Glutamatergic neuron (in vitro differentiated cells): ENCODE measurements around the gene MED9. TPM values are rescaled to one million over a fixed set of nuclear protein-coding genes. Genes with fewer than 3 reads are reported as not detected.

ENCODE experiments used
- DNase-seq: peaks from one replicate; pipeline ENCODE4 v3.0.0; 2022
- H3K27ac Mint-ChIP-seq: one replicate; pipeline ENCODE4 v1.8.0; 2020; ENCODE audit warnings: mild to moderate bottlenecking, mixed read lengths, inconsistent platforms; ENCODE audit not compliant: unreplicated experiment
- H3K27me3 Mint-ChIP-seq: one replicate; pipeline ENCODE4 v1.8.0; 2020; ENCODE audit warnings: mild to moderate bottlenecking, moderate library complexity, mixed read lengths, inconsistent platforms; ENCODE audit not compliant: unreplicated experiment
- H3K36me3 Mint-ChIP-seq: one replicate; pipeline ENCODE4 v1.8.0; 2020; ENCODE audit warnings: mild to moderate bottlenecking, mixed read lengths, inconsistent platforms; ENCODE audit not compliant: unreplicated experiment
- H3K4me1 Mint-ChIP-seq: one replicate; pipeline ENCODE4 v1.8.0; 2020; ENCODE audit warnings: mild to moderate bottlenecking, low read depth, mixed read lengths, inconsistent platforms; ENCODE audit not compliant: unreplicated experiment
- H3K4me3 Mint-ChIP-seq: one replicate; pipeline ENCODE4 v1.8.0; 2020; ENCODE audit warnings: mild to moderate bottlenecking, mixed read lengths, inconsistent platforms; ENCODE audit not compliant: unreplicated experiment
- H3K9me3 Mint-ChIP-seq: one replicate; pipeline ENCODE4 v1.8.0; 2020; ENCODE audit warnings: mild to moderate bottlenecking, moderate library complexity, mixed read lengths, inconsistent platforms; ENCODE audit not compliant: unreplicated experiment
- CTCF ChIP-seq: fragments of 200-600 bp; sonication (generic); IDR thresholded peaks from one replicate; pipeline ENCODE4 v1.5.0; 2021; ENCODE audit not compliant: partially characterized antibody, unreplicated experiment
- total RNA-seq: library from RNA; stranded (reverse); fragmentation: NEBNext Ultra II Directional; extraction: Animal tissue kit (Norgen Biotek cat#: 25700); gene quantifications from one replicate; pipeline ENCODE4 v1.2.1, GENCODE V29; 2021; ENCODE audit not compliant: unreplicated experiment

Gene MED9
- total RNA-seq, 1 donor from 2014 or later = 23.2 TPM

DNA sequence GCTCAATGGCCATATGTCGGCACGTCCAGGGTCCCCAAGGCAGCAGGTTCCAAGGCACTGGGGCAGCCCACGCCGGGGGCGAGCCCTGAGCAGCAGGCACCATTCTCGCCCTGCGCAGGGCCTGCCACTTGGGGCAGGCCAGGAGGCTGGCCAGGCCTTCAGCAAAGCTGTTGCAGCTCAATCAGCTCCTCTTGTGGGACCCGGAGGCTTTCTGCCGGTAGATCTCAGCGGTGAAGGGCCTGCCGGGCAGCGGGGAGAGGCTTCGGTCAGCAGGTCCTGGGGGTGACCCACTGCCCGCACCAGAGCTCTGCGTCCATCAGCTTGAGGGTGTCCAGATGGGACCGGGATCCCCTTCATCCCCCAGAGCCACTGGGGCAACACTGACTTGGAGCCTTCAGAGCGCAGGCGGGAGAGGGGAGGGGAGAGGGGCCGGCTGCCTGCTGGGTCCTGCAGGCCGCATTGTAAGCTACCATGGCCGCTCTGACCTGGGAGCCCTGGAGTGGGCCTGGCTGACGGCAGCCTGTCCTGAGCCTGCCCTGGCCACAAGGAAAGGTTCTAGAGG, 28.9 kb downstream of the MED9 start:
- Mint-ChIP-seq H3K4me3 (no peak overlapping the region), H3K27ac (no peak overlapping the region), H3K4me1 (peaks cover 6% of the 10 kb centered on the region), H3K9me3 (no peaks in the 10 kb centered on the region), H3K27me3 (peaks cover 7% of the 10 kb centered on the region), H3K36me3 (no peaks in the 10 kb centered on the region)
- no peak for TF ChIP-seq CTCF
- DNase-seq = peak; percentile 19

DNA sequence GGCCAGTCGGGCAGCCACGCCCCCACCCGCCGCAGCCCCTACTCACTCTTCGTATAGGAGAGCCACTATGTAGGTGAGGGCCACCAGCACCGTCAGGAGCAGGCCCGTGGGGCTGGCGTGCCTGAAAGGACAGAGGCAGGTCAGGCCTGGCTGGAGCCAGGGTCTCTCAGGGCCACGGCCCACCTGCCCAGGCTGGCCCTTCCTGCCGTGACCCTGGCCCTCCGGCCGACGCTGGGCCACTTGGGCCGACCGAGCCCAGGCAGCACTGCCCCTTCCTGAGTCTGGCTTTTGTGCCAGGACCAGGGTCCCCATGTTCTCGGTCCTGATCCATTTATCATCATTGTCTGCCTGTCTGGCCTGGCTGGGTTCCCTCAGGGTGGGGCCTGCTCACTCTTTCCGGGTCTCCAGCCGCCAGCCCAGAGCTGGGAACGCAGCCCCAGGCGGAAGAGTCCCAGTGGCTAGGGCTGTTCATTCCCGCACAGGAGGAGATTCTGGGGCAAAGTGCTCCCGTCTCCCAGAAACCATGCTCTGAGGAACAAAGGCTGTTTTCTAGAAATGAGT, 29.5 kb downstream of the MED9 start:
- Mint-ChIP-seq H3K36me3 (no peaks in the 10 kb centered on the region), H3K4me3 (no peak overlapping the region), H3K27me3 (peaks cover 9% of the 10 kb centered on the region), H3K4me1 (peaks cover 6% of the 10 kb centered on the region), H3K27ac (no peak overlapping the region), H3K9me3 (no peaks in the 10 kb centered on the region)
- DNase-seq = peak; percentile 14
- TF ChIP-seq CTCF = no peak

DNA sequence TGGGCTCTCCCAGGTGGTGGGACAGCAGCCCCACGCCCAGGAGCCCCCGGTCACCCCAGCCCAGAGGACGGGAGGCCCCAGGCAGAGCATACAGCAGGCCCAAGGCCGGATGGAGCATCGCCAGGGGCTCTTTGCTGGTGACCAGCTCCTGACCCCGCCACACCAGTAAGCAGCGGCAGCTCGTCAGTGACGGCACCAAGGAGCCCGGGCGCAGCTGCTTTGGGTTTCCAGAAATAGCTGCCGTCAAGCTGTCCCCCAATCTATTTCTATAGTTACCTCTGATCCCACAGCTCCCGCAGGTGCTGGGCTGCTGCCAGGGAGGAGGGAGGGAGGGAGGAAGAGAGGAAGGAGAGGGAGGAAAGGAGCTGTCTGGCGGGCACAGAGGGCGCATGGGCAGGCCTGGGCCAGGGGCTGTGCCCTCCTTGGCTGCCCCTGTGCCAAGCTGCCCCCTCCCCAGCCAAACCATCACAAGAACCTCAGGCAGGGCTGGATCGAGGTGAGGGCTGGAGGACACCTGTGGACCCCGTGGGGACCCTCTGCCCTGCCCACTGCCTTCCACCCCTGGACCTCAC, 30.2 kb downstream of the MED9 start:
- Mint-ChIP-seq H3K36me3 (no peaks in the 10 kb centered on the region), H3K4me3 (no peak overlapping the region), H3K27ac (no peak overlapping the region)

GRCh38 chr17:17507465-17508011, 30.7 kb downstream of the MED9 start:
- Mint-ChIP-seq H3K4me3 (no peak overlapping the region), H3K9me3 (no peaks in the 10 kb centered on the region), H3K27me3 (peaks cover 7% of the 10 kb centered on the region), H3K36me3 (no peaks in the 10 kb centered on the region), H3K27ac (no peak overlapping the region), H3K4me1 (peaks cover 6% of the 10 kb centered on the region)
- no peak for TF ChIP-seq CTCF
- DNase-seq = peak; percentile 15

More for the DNA sequence above, 30.2 kb downstream of the MED9 start:
- H3K9me3 Mint-ChIP-seq = no peaks in the 10 kb centered on the region
- H3K27me3 Mint-ChIP-seq = peaks cover 9% of the 10 kb centered on the region
- peaks cover 6% of the 10 kb centered on the region for H3K4me1 Mint-ChIP-seq
- DNase-seq = peak; percentile 14
- no peak for TF ChIP-seq CTCF

- H3K9me3 Mint-ChIP-seq = no peaks in the 10 kb centered on the region
- TF ChIP-seq CTCF = no peak
- H3K4me3 Mint-ChIP-seq = no peak overlapping the region
- no peak for DNase-seq
- no peaks in the 10 kb centered on the region for H3K36me3 Mint-ChIP-seq
- peaks cover 5% of the 10 kb centered on the region for H3K4me1 Mint-ChIP-seq
- no peak overlapping the region for H3K27ac Mint-ChIP-seq
- H3K27me3 Mint-ChIP-seq = peaks cover 7% of the 10 kb centered on the region
Observed at GRCh38 chr17:17508019-17508535, 31.3 kb downstream of the MED9 start.
